Panc1 (cell line): ENCODE measurements around the gene TPT1. TPM values are rescaled to one million over a fixed set of nuclear protein-coding genes. Genes with fewer than 3 reads are reported as not detected.

Experiments used
- ATAC-seq: fragments of 200-7000 bp; cut with Tn5 transposase; 2 replicates; pipeline ENCODE4 v1.9.1; 2020; ENCODE audit warnings: mild to moderate bottlenecking, moderate library complexity
- BruUV-seq: library from RNA; stranded (reverse); fragments of 400-500 nt; replicated peaks from 2 replicates; lab custom pipeline; 2021; lab: Mats Ljungman, UMichigan
- CTCF ChIA-PET: fragments of 300-600 bp; sonication (Branson Sonifier 250); formaldehyde crosslinking; loops from one replicate; lab custom pipeline; 2022; ENCODE audit warnings: antibody characterized with exemption; lab: Charles Lee
- POLR2A ChIA-PET: fragments of 300-600 bp; sonication (Branson Sonifier 250); formaldehyde crosslinking; loops from one replicate; lab custom pipeline; 2022; ENCODE audit warnings: antibody characterized with exemption; lab: Charles Lee
- DNase-seq: peaks from one replicate; pipeline ENCODE4 v3.0.0-alpha.2; 2010; ENCODE audit warnings: low read depth, low spot score
- H3K27ac ChIP-seq: 2 replicates; pipeline ENCODE4 v1.5.1; 2011; ENCODE audit warnings: mild to moderate bottlenecking, low read length, inconsistent platforms
- H3K27me3 ChIP-seq: fragments of 200-500 bp; sonication (Bioruptor generic); 2 replicates; pipeline ENCODE4 v1.6.0; 2014; ENCODE audit warnings: low read length, inconsistent platforms; ENCODE audit not compliant: control insufficient read depth, insufficient read depth
- H3K36me3 ChIP-seq: fragments of 200-500 bp; sonication (Bioruptor generic); 2 replicates; pipeline ENCODE4 v1.5.1; 2014; ENCODE audit warnings: inconsistent platforms, mild to moderate bottlenecking, low read length, moderate library complexity; ENCODE audit not compliant: control insufficient read depth, insufficient read depth
- H3K4me1 ChIP-seq: 2 replicates; pipeline ENCODE4 v1.5.1; 2011; ENCODE audit warnings: inconsistent platforms, mild to moderate bottlenecking, low read length, moderate library complexity; ENCODE audit not compliant: control insufficient read depth, insufficient read depth
- H3K4me3 ChIP-seq, 2 experiments: 2 replicates each; pipeline ENCODE4 v1.5.1; 2011 to 2012; ENCODE audit warnings: low read depth in 2 of 2, low read length in 2 of 2, mild to moderate bottlenecking in 2 of 2, inconsistent platforms in 1 of 2, moderate library complexity in 1 of 2
- H3K9me3 ChIP-seq: fragments of 200-500 bp; sonication (Bioruptor generic); 2 replicates; pipeline ENCODE4 v1.5.1; 2014; ENCODE audit warnings: low read depth, mild to moderate bottlenecking, inconsistent platforms, low read length, moderate library complexity; ENCODE audit not compliant: control insufficient read depth, insufficient read depth
- CTCF ChIP-seq: fragments of 450-650 bp; IDR thresholded peaks from 2 replicates; pipeline ENCODE4 v1.5.1; 2017; ENCODE audit warnings: mild to moderate bottlenecking
- POLR2AphosphoS5 ChIP-seq: IDR thresholded peaks from 2 replicates; pipeline ENCODE4 v1.6.1; 2012; ENCODE audit warnings: mild to moderate bottlenecking, low read depth, low read length, moderate library complexity
- REST ChIP-seq, 2 experiments: IDR thresholded peaks; 2 replicates each; pipeline ENCODE4 v1.6.1; 2011 to 2012; ENCODE audit warnings: low read depth in 2 of 2, control low read depth in 1 of 2, low read length in 1 of 2, mild to moderate bottlenecking in 1 of 2, moderate library complexity in 1 of 2; ENCODE audit not compliant: insufficient read depth in 1 of 2
- SIN3A ChIP-seq: IDR thresholded peaks from 2 replicates; pipeline ENCODE4 v1.6.1; 2012; ENCODE audit warnings: low read depth, mild to moderate bottlenecking, low read length, moderate library complexity, borderline replicate concordance; ENCODE audit not compliant: insufficient read depth
- TCF7L2 ChIP-seq: IDR thresholded peaks from 2 replicates; pipeline ENCODE4 v1.6.1; 2011; ENCODE audit warnings: mild to moderate bottlenecking, low read depth, low read length, inconsistent platforms
- in situ Hi-C: cut with HindIII; loops from 2 replicates; pipeline ENCODE4 v1.10.0; 2016; ENCODE audit warnings: low sequenced_read_pairs, low pct_unique_long_range_greater_than_20kb
- intact Hi-C: fragments of 100-400 bp; cut with micrococcal nuclease; formaldehyde crosslinking; loops from one replicate; pipeline ENCODE4 v1.10.0; 2022; ENCODE audit not compliant: unreplicated experiment
- total RNA-seq: library from RNA; stranded (reverse); gene quantifications from one replicate; pipeline ENCODE4 v1.2.1, GENCODE V29; 2021; ENCODE audit not compliant: unreplicated experiment

The TPT1 gene
- total RNA-seq, 1 experiment from 2014 or later, result 939 TPM

- no peak overlapping the region for H3K4me3 ChIP-seq
- intact Hi-C loops, result no loop called here
- CTCF ChIA-PET, result no interaction called here
These were observed 24.6 kb downstream of the TPT1 start for GRCh38 chr13:45316338-45316737.

GRCh38 chr13:45315520-45316167, 25.3 kb downstream of the TPT1 start:
- intact Hi-C loops, result no loop called here
- Histone ChIP-seq H3K27ac (no peak overlapping the region), H3K4me1 (peaks cover 3% of the 10 kb centered on the region; the same call in 1 of the 2 replicates), H3K36me3 (no peaks in the 10 kb centered on the region), H3K27me3 (no peaks in the 10 kb centered on the region), H3K9me3 (no peaks in the 10 kb centered on the region), H3K4me3 (no peak overlapping the region)
- ChIA-PET POLR2A (interaction anchor here (1.0 kb wide), 1 partner anchor 97 kb away, joined by 14 read pairs; no protein-coding TSS in a partner anchor), CTCF (no interaction called here)
- DNase-seq (no peak), ATAC-seq (no peak)
- TF ChIP-seq SIN3A, result no peak
- no peak for TF ChIP-seq CTCF
- TF ChIP-seq REST (IDR thresholded peaks at IDR 0.05; ENCODE audit: insufficient read depth in 1 of 2, low read depth in 2 of 2, low read length in 1 of 2), result no peak
- TF ChIP-seq TCF7L2, result no peak
- no peak for TF ChIP-seq POLR2AphosphoS5
- no TSS peak for BruUV-seq
- in situ Hi-C loops, result no loop called here

More at GRCh38 chr13:45316338-45316737, 24.6 kb downstream of the TPT1 start:
- in situ Hi-C loops, result no loop called here
- DNase-seq, result no peak
- no peaks in the 10 kb centered on the region for H3K9me3 ChIP-seq
- BruUV-seq, result no TSS peak
- H3K27me3 ChIP-seq, result no peaks in the 10 kb centered on the region
- no peak for TF ChIP-seq POLR2AphosphoS5
- TF ChIP-seq SIN3A, result no peak
- TF ChIP-seq REST (IDR thresholded peaks at IDR 0.05; ENCODE audit: insufficient read depth in 1 of 2, low read depth in 2 of 2, low read length in 1 of 2), result no peak
- no peak for TF ChIP-seq TCF7L2
- no peak for TF ChIP-seq CTCF
- POLR2A ChIA-PET, result no interaction called here
- H3K4me1 ChIP-seq, result no peaks in the 10 kb centered on the region
- ATAC-seq, result no peak
- H3K36me3 ChIP-seq, result no peaks in the 10 kb centered on the region
- no peak overlapping the region for H3K27ac ChIP-seq
